ENCODE results near the gene ADD3.

Gene ADD3

DNA sequence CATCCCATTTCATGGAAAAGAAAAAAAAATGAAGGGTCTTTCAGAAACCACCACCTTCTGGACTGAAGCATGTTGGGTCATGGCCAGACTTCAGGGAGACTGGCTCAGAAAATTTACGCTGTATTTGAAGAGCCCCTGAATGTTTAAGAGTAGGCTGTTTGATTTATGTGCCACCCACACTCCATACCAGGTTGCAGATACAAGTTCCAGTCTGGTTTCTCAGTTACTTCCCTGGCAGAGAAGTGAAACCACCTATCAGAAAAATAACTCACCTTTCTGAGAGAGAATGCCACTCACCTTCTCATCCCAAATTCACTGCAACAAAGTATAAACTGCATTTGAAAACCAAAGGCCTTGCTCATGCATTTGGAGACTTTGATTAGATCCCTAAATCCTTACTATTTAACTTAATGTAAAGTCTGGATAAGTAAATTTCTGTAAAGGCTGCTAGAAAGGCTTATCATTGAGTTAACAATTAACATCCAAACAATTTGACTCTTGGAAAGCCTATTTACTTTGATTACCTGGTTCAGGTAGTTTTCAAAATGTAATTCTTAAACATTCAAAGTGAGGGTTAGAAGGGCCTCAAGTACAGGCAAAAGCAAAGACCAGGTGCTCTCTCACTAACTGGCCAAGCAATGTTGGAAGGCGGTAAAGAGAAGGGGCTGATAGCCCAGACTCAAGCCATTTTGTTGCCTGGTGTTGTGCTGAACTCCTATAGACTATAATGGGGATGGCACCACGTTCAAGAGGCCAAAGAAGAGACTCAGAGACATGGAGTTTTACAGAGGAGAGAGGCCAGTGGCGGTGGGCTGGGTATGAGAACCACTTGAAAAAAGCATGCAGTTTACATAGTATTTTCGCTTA, 12.8 kb upstream of the ADD3 start:
- TF ChIP-seq, protein P1, sequence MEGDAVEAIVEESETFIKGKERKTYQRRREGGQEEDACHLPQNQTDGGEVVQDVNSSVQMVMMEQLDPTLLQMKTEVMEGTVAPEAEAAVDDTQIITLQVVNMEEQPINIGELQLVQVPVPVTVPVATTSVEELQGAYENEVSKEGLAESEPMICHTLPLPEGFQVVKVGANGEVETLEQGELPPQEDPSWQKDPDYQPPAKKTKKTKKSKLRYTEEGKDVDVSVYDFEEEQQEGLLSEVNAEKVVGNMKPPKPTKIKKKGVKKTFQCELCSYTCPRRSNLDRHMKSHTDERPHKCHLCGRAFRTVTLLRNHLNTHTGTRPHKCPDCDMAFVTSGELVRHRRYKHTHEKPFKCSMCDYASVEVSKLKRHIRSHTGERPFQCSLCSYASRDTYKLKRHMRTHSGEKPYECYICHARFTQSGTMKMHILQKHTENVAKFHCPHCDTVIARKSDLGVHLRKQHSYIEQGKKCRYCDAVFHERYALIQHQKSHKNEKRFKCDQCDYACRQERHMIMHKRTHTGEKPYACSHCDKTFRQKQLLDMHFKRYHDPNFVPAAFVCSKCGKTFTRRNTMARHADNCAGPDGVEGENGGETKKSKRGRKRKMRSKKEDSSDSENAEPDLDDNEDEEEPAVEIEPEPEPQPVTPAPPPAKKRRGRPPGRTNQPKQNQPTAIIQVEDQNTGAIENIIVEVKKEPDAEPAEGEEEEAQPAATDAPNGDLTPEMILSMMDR (IDR thresholded peaks at IDR 0.05): no peak
- peaks cover 45% of the 10 kb centered on the region for H3K4me1 Mint-ChIP-seq
- no peak overlapping the region for H3K4me3 Mint-ChIP-seq
- no peaks in the 10 kb centered on the region for H3K36me3 Mint-ChIP-seq (ENCODE audit: low read depth)
- no peak for DNase-seq
- H3K27me3 Mint-ChIP-seq (ENCODE audit: low read depth, poor library complexity): no peaks in the 10 kb centered on the region
- no peak overlapping the region for H3K27ac Mint-ChIP-seq
- H3K9me3 Mint-ChIP-seq: peaks cover 3% of the 10 kb centered on the region

DNA sequence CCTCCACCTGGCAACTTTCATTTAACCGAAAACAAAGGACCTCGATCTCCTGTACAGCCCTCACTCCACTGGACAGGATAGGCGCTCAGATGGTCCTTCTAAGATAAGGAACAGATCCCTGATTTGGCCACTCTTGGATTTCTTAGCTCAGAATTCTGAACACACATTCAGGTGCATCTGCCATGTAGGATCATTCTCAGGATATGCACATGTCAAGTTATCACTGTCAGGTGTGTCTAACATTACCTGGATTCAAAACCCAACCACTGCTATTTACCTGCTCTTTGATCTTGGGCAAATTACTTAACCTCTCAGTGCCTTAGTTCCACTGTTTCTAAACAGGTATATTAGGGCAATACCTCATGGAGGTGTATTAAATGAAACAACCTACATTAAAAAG, 12.2 kb upstream of the ADD3 start:
- H3K36me3 Mint-ChIP-seq (ENCODE audit: low read depth): no peaks in the 10 kb centered on the region
- H3K27me3 Mint-ChIP-seq (ENCODE audit: low read depth, poor library complexity): no peaks in the 10 kb centered on the region
- H3K4me3 Mint-ChIP-seq: no peak overlapping the region
- H3K4me1 Mint-ChIP-seq: peaks cover 45% of the 10 kb centered on the region
- TF ChIP-seq, protein P1 (IDR thresholded peaks at IDR 0.05): no peak
- no peak overlapping the region for H3K27ac Mint-ChIP-seq
- no peak for DNase-seq
- peaks cover 3% of the 10 kb centered on the region for H3K9me3 Mint-ChIP-seq

DNA sequence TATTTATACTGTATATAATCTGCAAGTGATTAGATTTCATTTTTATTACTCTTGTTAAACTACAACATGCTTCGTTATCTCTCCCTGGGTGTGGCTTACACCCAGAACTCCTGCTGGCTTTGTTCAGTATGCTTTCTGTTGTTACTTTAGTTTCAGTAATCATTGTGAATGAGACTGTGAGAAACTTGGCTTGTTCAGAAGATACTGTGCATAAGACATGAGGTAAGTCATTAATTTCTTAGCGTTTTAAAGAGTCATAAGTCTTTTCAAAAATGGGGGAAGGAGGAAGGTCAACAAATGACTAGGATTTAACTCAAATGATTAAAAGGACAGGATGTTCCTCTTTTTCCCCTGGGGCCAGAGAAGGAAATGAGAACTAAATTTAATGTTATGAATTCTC, 11.6 kb upstream of the ADD3 start:
- TF ChIP-seq, protein P1 (IDR thresholded peaks at IDR 0.05): no peak
- no peak for DNase-seq
- Mint-ChIP-seq H3K27ac (no peak overlapping the region), H3K27me3 (ENCODE audit: low read depth, poor library complexity) (no peaks in the 10 kb centered on the region), H3K9me3 (peaks cover 3% of the 10 kb centered on the region), H3K4me1 (peaks cover 45% of the 10 kb centered on the region), H3K4me3 (no peak overlapping the region), H3K36me3 (ENCODE audit: low read depth) (no peaks in the 10 kb centered on the region)

- Mint-ChIP-seq H3K36me3 (ENCODE audit: low read depth) (no peaks in the 10 kb centered on the region), H3K27me3 (ENCODE audit: low read depth, poor library complexity) (no peaks in the 10 kb centered on the region), H3K9me3 (peaks cover 3% of the 10 kb centered on the region), H3K4me1 (peaks cover 45% of the 10 kb centered on the region), H3K4me3 (no peak overlapping the region), H3K27ac (peak overlapping the region; percentile 11)
- TF ChIP-seq, protein P1 (IDR thresholded peaks at IDR 0.05): no peak
- DNase-seq: no peak
These were observed 11.0 kb upstream of the ADD3 start for GRCh38 chr10:109996766-109997171.

DNA sequence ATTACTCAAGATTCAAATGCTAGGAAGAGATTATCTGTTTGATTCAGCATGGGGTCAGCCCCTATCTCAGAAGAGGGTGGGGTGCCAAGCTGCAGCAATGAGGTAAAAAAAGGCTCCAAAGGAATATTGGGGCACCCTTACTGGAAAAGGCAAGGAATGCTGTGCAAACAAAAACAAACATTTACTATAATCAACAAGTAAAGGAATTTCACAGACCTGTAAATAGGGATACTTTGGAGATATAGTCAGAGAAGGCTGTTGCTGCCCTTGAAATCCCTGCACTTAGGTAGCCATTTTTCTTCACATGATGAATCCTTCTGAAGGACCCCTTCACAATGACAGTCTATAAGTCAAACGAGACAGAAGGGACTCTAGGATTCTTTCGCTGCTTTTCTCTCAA, 10.6 kb upstream of the ADD3 start:
- H3K27me3 Mint-ChIP-seq (ENCODE audit: low read depth, poor library complexity): no peaks in the 10 kb centered on the region
- H3K4me1 Mint-ChIP-seq: peaks cover 45% of the 10 kb centered on the region
- H3K27ac Mint-ChIP-seq: no peak overlapping the region
- TF ChIP-seq, protein P1 (IDR thresholded peaks at IDR 0.05): no peak
- peaks cover 3% of the 10 kb centered on the region for H3K9me3 Mint-ChIP-seq
- H3K4me3 Mint-ChIP-seq: no peak overlapping the region
- no peak for DNase-seq
- no peaks in the 10 kb centered on the region for H3K36me3 Mint-ChIP-seq (ENCODE audit: low read depth)

DNA sequence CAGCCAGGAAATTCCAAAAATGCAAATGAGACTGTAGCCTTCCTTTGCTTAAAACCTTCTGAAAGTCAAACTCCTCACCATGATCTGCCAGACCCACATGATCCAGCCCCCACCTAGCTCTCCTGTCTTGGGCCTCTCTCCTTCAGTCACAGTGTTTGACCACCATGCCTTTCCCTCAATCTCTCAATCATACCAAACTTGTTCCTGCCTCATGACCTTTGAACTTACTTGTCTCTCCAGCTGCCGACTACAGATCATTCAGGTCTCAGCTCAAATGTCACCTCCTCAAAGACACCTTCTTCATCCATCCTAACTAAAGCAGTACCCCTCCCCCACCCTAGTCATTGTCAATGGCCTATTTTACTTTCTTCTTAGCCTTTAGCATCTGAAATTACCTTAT, 9.3 kb upstream of the ADD3 start:
- peak overlapping the region; percentile 87 for H3K27ac Mint-ChIP-seq
- no peaks in the 10 kb centered on the region for H3K27me3 Mint-ChIP-seq (ENCODE audit: low read depth, poor library complexity)
- H3K36me3 Mint-ChIP-seq (ENCODE audit: low read depth): no peaks in the 10 kb centered on the region
- H3K4me1 Mint-ChIP-seq: peaks cover 54% of the 10 kb centered on the region
- no peak overlapping the region for H3K4me3 Mint-ChIP-seq
- TF ChIP-seq, protein P1 (IDR thresholded peaks at IDR 0.05): no peak
- no peak for DNase-seq
- no peaks in the 10 kb centered on the region for H3K9me3 Mint-ChIP-seq

All from nephron progenitor cell (in vitro differentiated cells).